ENCODE measurements around the gene SH3TC1. TPM values are rescaled to one million over a fixed set of nuclear protein-coding genes. Genes with fewer than 3 reads are reported as not detected.

Gene SH3TC1
- total RNA-seq (2021; fragmentation: NEBNext Ultra II Directional; extraction: Animal tissue kit (Norgen Biotek cat#: 25700)) (0.29 TPM in 1 of 2 replicates, not detected in the other), polyA plus RNA-seq (2011; rRNA removed) (0.13 and 0.15 TPM in 2 replicates), polyA minus RNA-seq (2011; rRNA and poly(A)+ RNA removed) (0.13 and 0.71 TPM in 2 replicates)
- 0.14 TPM for polyA plus RNA-seq (2011; cell fraction: cytosol; rRNA removed)
- polyA plus RNA-seq (2011; cell fraction: nucleus; rRNA removed): 0.29 TPM
- 0.08 to 0.36 TPM (median 0.14 TPM) in 4 replicates for polyA plus RNA-seq (2012, experiment 1 of 2)
- polyA plus RNA-seq (2012, experiment 2 of 2): 0.22 TPM
- 0.16 TPM for polyA plus RNA-seq (2013, experiment 1 of 2)
- 0.07 TPM for polyA plus RNA-seq (2013, experiment 2 of 2)
- not detected for polyA minus RNA-seq (2011; cell fraction: cytosol; rRNA and poly(A)+ RNA removed)
- polyA minus RNA-seq (2011; cell fraction: nucleus; rRNA and poly(A)+ RNA removed): 0.30 TPM
- long read RNA-seq, experiment 1: 0 reads
- long read RNA-seq, experiment 2: 0 reads

DNA sequence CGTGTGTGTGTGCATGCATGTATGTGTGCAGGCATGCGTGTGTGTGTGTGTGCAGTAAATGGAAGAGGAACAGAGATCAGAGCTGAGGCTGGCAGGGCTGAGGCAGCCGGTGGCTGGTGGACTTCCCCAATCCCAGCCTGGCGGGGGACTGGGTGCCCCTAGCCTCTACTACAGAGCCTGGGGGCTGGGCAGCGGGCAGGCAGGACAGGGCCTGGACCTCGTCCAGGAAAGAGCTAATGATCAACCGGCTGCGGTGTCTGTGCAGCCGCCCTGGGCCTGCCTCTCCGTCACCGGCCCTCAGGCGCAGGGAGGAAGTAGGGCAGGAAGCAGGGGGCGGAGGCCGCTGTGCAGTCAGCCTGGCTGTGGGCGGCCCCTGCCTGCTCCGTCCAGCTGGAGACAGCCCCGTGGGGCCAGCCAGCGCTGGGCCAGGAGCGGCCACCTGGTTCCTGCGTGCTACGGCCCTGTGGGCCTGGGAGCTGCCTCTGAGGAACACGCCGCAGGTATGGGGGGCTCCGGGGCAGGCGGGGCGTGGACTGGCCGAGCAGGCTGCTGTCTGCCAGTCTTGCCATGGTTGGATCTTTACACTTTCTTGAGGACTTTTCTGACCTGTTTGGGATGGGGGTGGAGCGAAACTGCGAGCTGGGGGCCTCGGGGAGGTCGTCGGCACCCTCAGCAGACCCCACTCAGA, at the start of gene SH3TC1:
SH3TC1 (plus strand) TSS at position 385 of the 688 bp plus-strand sequence. CDS start 5,905 bp downstream, outside the sequence.
- Histone ChIP-seq H3K4me1 (replicated peaks in 1 of 4; ENCODE audit: control insufficient read depth in 3 of 4, insufficient read depth in 4 of 4, low read length in 3 of 4) (no peaks in the 10 kb centered on the region; a peak in 1 of 7 replicates), H3K27ac (ENCODE audit: low read depth, low read length) (no peak within 1 kb of the TSS)
- CTCF ChIA-PET (ENCODE audit: partially characterized antibody): interaction anchor here (0.6 to 3.9 kb wide), 7 partner anchors 8 to 126 kb away, joined by 3 to 21 read pairs (median 4); no protein-coding TSS in a partner anchor

More for the DNA sequence above, at the start of gene SH3TC1:
- H3K14ac ChIP-seq (ENCODE audit: insufficient read length): no peak within 1 kb of the TSS
- peak within 1 kb of the TSS; percentile 89 for H3K4ac ChIP-seq (replicated peaks; ENCODE audit: insufficient read length, low read depth, low read length)
- H4K5ac ChIP-seq (ENCODE audit: insufficient read length, low read depth, low read length): no peak within 1 kb of the TSS
- H4K91ac ChIP-seq (replicated peaks; ENCODE audit: insufficient read length, low read length): peak within 1 kb of the TSS; percentile 79
- WGBS, 2 experiments (ENCODE audit: extremely low coverage in 1 of 2, insufficient coverage in 1 of 2, insufficient read length in 1 of 2, insufficient replicate concordance in 2 of 2, low coverage in 1 of 2, low lambda C conversion rate in 2 of 2, missing lambda C conversion rate in 1 of 2): 91% methylated on average over 27 of the region's 32 CpGs; no CpG with 5 or more reads in 1 of the 2 experiments
- H3K23ac ChIP-seq (ENCODE audit: insufficient read length): no peak within 1 kb of the TSS
- no peaks in the 10 kb centered on the region for H3K9me3 ChIP-seq (ENCODE audit: insufficient read depth in 2 of 2, low read depth in 1 of 2, low read length in 1 of 2)
- no peaks in the 10 kb centered on the region for H3K23me2 ChIP-seq (ENCODE audit: low read depth, low read length)
- H2BK12ac ChIP-seq (ENCODE audit: low read depth, low read length): no peak within 1 kb of the TSS; the same call in 1 of the 2 replicates
- FAIRE-seq (no peak), DNase-seq (ENCODE audit: low read depth in 1 of 2, low spot score in 2 of 2) (no peak)
- no peak within 1 kb of the TSS; the same call in 1 of the 2 replicates for H2BK5ac ChIP-seq (ENCODE audit: low read depth, low read length)
- POLR2A ChIA-PET (ENCODE audit: partially characterized antibody): no interaction called here
- no peaks in the 10 kb centered on the region for H3K27me3 ChIP-seq (replicated peaks in 1 of 4; ENCODE audit: control insufficient read depth in 3 of 4, extremely low read depth in 1 of 4, insufficient read depth in 3 of 4, low read length in 3 of 4)
- H3K9ac ChIP-seq (replicated peaks in 1 of 4; ENCODE audit: extremely low read depth in 1 of 4, low read depth in 3 of 4, low read length in 3 of 4): no peak within 1 kb of the TSS
- no peak within 1 kb of the TSS for H2BK15ac ChIP-seq (ENCODE audit: low read length)
- no peaks in the 10 kb centered on the region for H3K79me1 ChIP-seq (ENCODE audit: low read depth, low read length)
- H4K20me1 ChIP-seq (replicated peaks in 1 of 2; ENCODE audit: control insufficient read depth in 1 of 2, insufficient read depth in 2 of 2, low read length in 2 of 2): peaks cover 0 to 3% of the 10 kb centered on the region in 2 experiments
- no peak within 1 kb of the TSS for H2BK120ac ChIP-seq (replicated peaks; ENCODE audit: low read depth, low read length)
- no peaks in the 10 kb centered on the region for H3K79me2 ChIP-seq (ENCODE audit: control insufficient read depth in 1 of 2, insufficient read depth in 2 of 2, low read length in 2 of 2)
- peak within 1 kb of the TSS; percentile 57 for H4K8ac ChIP-seq (ENCODE audit: extremely low read depth, insufficient read depth, low read length)
- no peak within 1 kb of the TSS for H3K4me2 ChIP-seq (ENCODE audit: insufficient read depth in 1 of 2, low read depth in 2 of 2, low read length in 2 of 2)
- no peak within 1 kb of the TSS for H2AFZ ChIP-seq (ENCODE audit: low read length)
- H2AK5ac ChIP-seq (ENCODE audit: low read depth, low read length): no peak within 1 kb of the TSS
- H3K4me3 ChIP-seq (ENCODE audit: extremely low read depth in 1 of 4, insufficient read depth in 2 of 4, low read depth in 3 of 4, low read length in 4 of 4): no peak within 1 kb of the TSS
- no peaks in the 10 kb centered on the region for H3K36me3 ChIP-seq (ENCODE audit: control insufficient read depth in 2 of 4, insufficient read depth in 4 of 4, low read length in 3 of 4)
- no peak within 1 kb of the TSS for H3K56ac ChIP-seq (replicated peaks; ENCODE audit: insufficient read length, low read depth, low read length)
- no peak within 1 kb of the TSS for H3K18ac ChIP-seq (ENCODE audit: extremely low read depth, low read length)
- H2BK20ac ChIP-seq (ENCODE audit: low read length): no peak within 1 kb of the TSS
